Measurements from ENCODE around the gene SYAP1. TPM values are rescaled to one million over a fixed set of nuclear protein-coding genes. Genes with fewer than 3 reads are reported as not detected.

The SYAP1 gene
- polyA plus RNA-seq, 1 donor (not counting 4 experiments of a cell fraction or from before 2014, with no cell fraction given) = 20.3 TPM

DNA sequence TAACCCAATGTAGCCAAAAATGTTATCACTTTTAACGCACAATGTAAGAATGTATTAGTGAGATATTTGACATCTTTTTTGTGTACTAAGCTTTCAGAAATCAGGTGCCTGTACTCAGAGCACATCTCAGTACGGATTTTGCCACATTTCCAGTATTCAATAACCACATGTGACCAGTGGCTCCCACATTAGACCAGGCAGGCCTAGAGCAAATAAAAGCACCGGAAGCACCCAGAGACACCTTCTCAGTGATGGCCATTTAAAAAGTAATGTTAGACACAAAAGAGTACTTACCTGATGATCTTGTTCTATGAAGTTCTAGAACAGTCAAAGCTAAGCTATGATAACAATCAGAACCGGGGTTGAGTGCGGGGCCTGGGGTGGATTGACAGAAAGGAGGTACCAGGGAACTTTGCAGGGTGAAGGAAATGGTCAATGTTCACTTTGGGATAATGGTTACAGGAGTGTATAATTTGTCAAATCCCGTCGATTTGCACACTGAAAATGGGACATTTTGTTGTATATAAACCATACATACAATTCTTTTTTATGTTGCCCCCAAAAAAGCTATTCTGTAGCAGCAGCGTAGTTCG, 8.1 kb upstream of the SYAP1 start:
- no peak for FAIRE-seq

DNA sequence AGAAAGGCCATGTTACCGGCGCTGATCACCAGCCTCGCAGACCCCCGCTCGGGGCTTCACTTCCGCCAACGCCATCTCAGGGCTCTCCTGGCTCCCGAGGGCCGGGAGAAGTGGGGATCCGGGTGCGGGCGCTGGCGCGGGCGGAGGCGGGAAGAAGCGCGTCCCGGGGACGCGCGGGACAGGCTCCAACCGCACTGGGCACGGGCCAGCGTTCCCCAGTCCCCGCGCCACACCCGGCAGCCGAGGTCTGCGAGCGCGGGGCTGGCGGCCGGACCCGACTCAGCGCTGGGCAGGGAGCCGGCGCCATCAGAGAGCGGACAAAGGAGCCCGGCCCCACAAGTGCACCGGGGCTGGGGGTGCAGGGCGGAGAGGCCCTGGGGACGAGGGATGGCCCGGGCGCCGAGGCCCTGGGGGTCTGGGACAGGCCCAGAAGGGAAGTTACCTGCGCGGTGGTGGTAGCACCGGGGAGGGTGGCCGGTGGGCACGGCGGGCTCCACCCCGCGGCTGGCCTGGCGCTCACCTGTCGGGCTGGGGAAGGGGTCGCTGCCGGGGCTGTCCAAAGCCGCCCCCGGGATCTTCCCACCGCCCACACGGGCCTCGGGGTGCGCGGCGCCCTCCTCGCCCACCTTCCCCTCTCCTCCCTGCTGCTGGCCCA, 7.4 kb upstream of the SYAP1 start:
- no peak for TF ChIP-seq CTCF (optimal IDR thresholded peaks at IDR 0.05 in 1 of 3, IDR thresholded peaks at IDR 0.05 in 1 of 3, conservative IDR thresholded peaks at IDR 0.05 in 1 of 3; ENCODE audit: extremely low read depth in 1 of 3, insufficient read depth in 2 of 3, low read length in 3 of 3)
- peak; percentile 11 for TF ChIP-seq EZH2 (IDR thresholded peaks at IDR 0.05; ENCODE audit: low read length)
- peaks cover 8% of the 10 kb centered on the region for H3K4me1 ChIP-seq (ENCODE audit: control insufficient read depth, extremely low read depth, insufficient read depth, low read length)
- peaks cover 4% of the 10 kb centered on the region for H3K27me3 ChIP-seq (ENCODE audit: control insufficient read depth, extremely low read depth, insufficient read depth, low read length)
- no peaks in the 10 kb centered on the region for H3K79me2 ChIP-seq (ENCODE audit: control insufficient read depth, insufficient read depth, low read length)
- H3K9me3 ChIP-seq (ENCODE audit: control insufficient read depth, low read depth, low read length) = no peaks in the 10 kb centered on the region
- peak overlapping the region; percentile 81 for H3K9ac ChIP-seq (ENCODE audit: control insufficient read depth, extremely low read depth, insufficient read depth, low read length)
- H3K27ac ChIP-seq (ENCODE audit: control insufficient read depth, insufficient read depth, low read length) = peak overlapping the region; percentile 69
- H3K4me3 ChIP-seq (ENCODE audit: control insufficient read depth in 2 of 3, extremely low read depth in 1 of 3, insufficient read depth in 2 of 3, low read depth in 1 of 3, low read length in 3 of 3) = peak overlapping the region; percentile 87 to 91 (median 89)
- no peaks in the 10 kb centered on the region for H4K20me1 ChIP-seq (ENCODE audit: control insufficient read depth, extremely low read depth, insufficient read depth, low read length)
- peak overlapping the region; percentile 96 for H2AFZ ChIP-seq (ENCODE audit: control insufficient read depth, low read length)
- peak overlapping the region; percentile 93 for H3K4me2 ChIP-seq (ENCODE audit: control insufficient read depth, extremely low read depth, insufficient read depth, low read depth, low read length)
- FAIRE-seq (no peak), DNase-seq (ENCODE audit: low read depth, low spot score) (no peak)
- H3K9me1 ChIP-seq (ENCODE audit: control insufficient read depth, extremely low read depth, insufficient read depth, low read length) = no peaks in the 10 kb centered on the region
- dilution Hi-C loops (cut with MboI; ENCODE audit: extremely low pct_ligation_motif_present, low sequenced_read_pairs) = no loop called here
- peaks cover 1 to 3% of the 10 kb centered on the region in 2 experiments for H3K36me3 ChIP-seq (ENCODE audit: control insufficient read depth in 2 of 2, extremely low read depth in 1 of 2, insufficient read depth in 2 of 2, low read length in 2 of 2)

More for the DNA sequence above, 8.1 kb upstream of the SYAP1 start:
- H3K9me1 ChIP-seq (ENCODE audit: control insufficient read depth, extremely low read depth, insufficient read depth, low read length) = no peaks in the 10 kb centered on the region
- no peak for DNase-seq (ENCODE audit: low read depth, low spot score)
- H2AFZ ChIP-seq (ENCODE audit: control insufficient read depth, low read length) = peak overlapping the region; percentile 96
- peaks cover 8% of the 10 kb centered on the region for H3K4me1 ChIP-seq (ENCODE audit: control insufficient read depth, extremely low read depth, insufficient read depth, low read length)
- TF ChIP-seq EZH2 (IDR thresholded peaks at IDR 0.05; ENCODE audit: low read length) (no peak), CTCF (optimal IDR thresholded peaks at IDR 0.05 in 1 of 3, IDR thresholded peaks at IDR 0.05 in 1 of 3, conservative IDR thresholded peaks at IDR 0.05 in 1 of 3; ENCODE audit: extremely low read depth in 1 of 3, insufficient read depth in 2 of 3, low read length in 3 of 3) (no peak)
- no peaks in the 10 kb centered on the region for H4K20me1 ChIP-seq (ENCODE audit: control insufficient read depth, extremely low read depth, insufficient read depth, low read length)
- H3K36me3 ChIP-seq (ENCODE audit: control insufficient read depth in 2 of 2, extremely low read depth in 1 of 2, insufficient read depth in 2 of 2, low read length in 2 of 2) = peaks cover 1 to 3% of the 10 kb centered on the region in 2 experiments
- H3K27me3 ChIP-seq (ENCODE audit: control insufficient read depth, extremely low read depth, insufficient read depth, low read length) = peaks cover 4% of the 10 kb centered on the region
- H3K9ac ChIP-seq (ENCODE audit: control insufficient read depth, extremely low read depth, insufficient read depth, low read length) = peak overlapping the region; percentile 81
- peak overlapping the region; percentile 69 for H3K27ac ChIP-seq (ENCODE audit: control insufficient read depth, insufficient read depth, low read length)
- dilution Hi-C loops (cut with MboI; ENCODE audit: extremely low pct_ligation_motif_present, low sequenced_read_pairs) = no loop called here
- H3K9me3 ChIP-seq (ENCODE audit: control insufficient read depth, low read depth, low read length) = no peaks in the 10 kb centered on the region
- H3K4me2 ChIP-seq (ENCODE audit: control insufficient read depth, extremely low read depth, insufficient read depth, low read depth, low read length) = peak overlapping the region; percentile 93
- peak overlapping the region; percentile 87 to 91 (median 89) for H3K4me3 ChIP-seq (ENCODE audit: control insufficient read depth in 2 of 3, extremely low read depth in 1 of 3, insufficient read depth in 2 of 3, low read depth in 1 of 3, low read length in 3 of 3)
- no peaks in the 10 kb centered on the region for H3K79me2 ChIP-seq (ENCODE audit: control insufficient read depth, insufficient read depth, low read length)

Data from keratinocyte (primary cell).